DMS53 treated with DMSO at 0.1 percent for 48 hours (cell line): ENCODE measurements around the gene ETFDH.
"Not testable (repeated sequence)": the region's sequence is repeated elsewhere in the genome, so short reads cannot be mapped to it uniquely, and the experiment has no call there.

Source experiments
- DNase-seq: peaks from one replicate; lab custom pipeline; 2025; ENCODE audit not compliant: unreplicated experiment; lab: John Stamatoyannopoulos, UW

ETFDH gene

DNA sequence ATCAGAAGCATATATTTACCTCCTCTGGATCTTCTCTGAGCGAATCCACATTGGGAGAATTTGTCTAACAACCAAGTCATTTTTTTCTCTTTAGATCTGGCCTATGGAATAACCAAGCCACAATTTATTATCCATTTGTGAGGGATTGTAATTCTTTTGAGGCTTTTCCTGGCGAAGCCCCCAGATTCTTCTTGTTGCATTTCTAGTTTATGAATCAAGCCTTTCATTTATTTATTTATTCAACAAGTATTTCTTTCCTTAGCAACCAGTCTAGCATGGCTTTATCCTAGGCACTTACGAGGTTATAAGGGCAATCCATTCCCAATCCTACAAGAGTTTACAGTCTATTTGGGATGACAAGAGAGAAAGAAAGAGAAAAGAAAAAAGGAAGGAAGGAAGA, 78.3 kb downstream of the ETFDH start:
- DNase-seq = no peak

DNA sequence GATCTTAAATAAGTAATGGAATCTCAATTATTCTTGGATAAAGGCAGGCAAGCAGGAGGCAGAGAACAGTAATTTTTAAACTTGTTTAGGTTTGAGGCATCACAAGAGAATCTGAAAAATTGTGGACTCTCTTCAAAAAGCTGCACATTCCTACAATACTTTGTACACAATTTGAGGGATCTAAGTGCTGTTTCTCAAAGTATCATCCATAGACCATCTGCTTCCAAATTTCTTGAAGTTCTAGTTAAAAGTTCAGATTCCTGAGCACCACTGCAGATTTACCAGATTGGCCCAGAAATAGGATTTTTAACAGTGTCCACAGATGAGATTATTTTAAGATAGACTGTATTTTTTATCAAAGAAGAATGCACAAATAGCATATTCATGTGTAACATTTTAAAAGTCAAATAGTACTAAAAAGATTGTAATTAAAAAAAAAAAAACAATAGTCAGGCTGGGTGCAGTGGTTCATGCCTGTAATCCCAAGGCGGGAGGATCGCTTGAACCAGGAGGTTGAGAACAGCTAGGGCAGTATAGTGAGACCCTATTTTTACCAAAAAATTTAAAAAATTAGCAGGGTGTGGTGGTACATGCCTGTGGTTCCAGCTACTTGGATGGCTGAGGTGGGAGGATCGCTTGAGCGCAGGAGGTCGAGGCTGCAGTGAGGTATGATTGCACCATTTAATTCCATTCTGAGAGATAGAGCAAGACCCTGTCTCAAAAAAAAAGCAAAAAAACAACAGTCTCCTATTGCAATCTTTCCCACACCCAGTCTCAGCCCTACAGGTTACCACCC, 82.5 kb downstream of the ETFDH start:
- DNase-seq = no peak

DNA sequence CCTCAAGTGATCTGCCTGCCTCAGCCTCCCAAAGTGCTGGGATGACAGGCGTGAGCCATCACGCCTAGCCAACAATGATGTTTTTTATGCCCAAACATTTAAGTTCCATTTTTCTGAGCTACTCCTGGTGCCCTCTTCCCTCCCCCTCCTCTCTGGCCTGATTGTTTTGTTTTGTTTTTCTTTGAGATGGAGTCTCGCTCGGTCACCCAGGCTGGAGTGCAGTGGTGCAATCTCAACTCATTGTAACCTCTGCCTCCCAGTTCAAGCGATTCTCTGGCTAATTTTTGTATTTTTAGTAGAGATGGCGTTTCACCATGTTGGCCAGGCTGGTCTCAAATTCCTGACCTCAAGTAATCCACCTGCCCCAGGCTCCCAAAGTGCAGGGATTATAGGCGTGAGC, 83.7 kb downstream of the ETFDH start:
- not testable (repeated sequence) for DNase-seq

DNA sequence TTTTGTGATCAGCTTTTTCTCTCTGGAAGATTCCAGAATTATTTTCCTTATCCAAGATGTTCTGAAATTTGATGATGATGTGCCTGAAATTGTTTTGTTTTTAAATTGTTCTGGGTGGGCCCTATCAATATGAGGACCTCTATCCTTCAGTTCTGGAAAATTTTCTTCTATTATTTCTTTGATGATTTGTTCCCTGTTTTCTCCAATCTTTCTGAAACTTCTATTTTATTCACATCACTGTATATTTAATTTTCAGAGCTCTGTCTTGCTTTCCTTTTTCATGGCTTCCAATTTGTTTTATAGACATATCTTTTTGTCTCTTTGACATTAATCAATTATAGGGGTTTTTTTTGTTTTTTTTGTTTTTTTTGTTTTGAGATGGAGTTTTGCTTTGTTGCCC, 84.5 kb downstream of the ETFDH start:
- DNase-seq = no peak

DNA sequence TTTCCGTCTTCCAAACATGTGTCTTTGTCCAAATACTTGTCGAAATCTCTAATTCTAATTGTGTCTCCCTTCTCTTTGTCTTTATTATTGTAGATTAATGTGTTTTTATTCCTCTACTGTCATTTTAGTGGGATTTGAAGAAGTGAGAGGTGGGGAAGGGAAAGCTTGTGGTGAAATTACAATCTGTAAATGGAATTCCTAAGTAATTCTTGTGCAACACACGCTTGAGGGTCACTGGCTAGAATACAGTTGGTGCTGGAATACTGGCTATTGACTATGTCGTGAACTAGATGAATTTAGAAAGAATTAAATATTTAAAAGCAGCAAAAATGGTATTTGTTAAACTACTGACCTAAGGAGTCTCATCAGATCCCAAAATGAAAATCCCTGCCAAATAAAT, 86.0 kb downstream of the ETFDH start:
- no peak for DNase-seq

DNA sequence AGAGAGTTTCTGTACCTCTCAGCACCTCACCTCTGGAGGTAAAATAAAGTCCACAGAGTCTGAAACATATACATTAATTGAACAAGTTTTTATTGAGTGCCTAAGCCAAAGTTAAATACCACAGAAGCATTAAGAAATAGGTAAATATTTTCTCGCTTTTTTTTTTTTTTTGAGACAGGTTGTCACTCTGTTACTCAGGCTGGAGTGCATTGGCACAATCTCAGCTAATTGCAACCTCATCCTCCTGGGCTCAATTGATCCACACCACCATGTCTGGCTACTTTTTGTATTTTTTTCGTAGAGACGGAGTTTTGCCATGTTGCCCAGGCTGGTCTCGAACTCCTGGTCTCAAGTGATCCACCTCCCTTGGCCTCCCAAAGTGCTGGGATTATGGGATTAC, 86.6 kb downstream of the ETFDH start:
- DNase-seq = no peak
